ENCODE results near the gene COL18A1.

The COL18A1 gene

GRCh38 chr21:45475797-45476570 is 71.0 kb downstream of the COL18A1 start:
- no peak for TF ChIP-seq ZFX (IDR thresholded peaks at IDR 0.05)
- no peak for TF ChIP-seq CTCF (conservative IDR thresholded peaks at IDR 0.05)
- H3K27ac ChIP-seq = no peak overlapping the region

- no peak for TF ChIP-seq CTCF (conservative IDR thresholded peaks at IDR 0.05)
- TF ChIP-seq ZFX (IDR thresholded peaks at IDR 0.05) = no peak
- H3K27ac ChIP-seq = no peak overlapping the region
Measured at GRCh38 chr21:45476582-45476981, 71.6 kb downstream of the COL18A1 start.

DNA sequence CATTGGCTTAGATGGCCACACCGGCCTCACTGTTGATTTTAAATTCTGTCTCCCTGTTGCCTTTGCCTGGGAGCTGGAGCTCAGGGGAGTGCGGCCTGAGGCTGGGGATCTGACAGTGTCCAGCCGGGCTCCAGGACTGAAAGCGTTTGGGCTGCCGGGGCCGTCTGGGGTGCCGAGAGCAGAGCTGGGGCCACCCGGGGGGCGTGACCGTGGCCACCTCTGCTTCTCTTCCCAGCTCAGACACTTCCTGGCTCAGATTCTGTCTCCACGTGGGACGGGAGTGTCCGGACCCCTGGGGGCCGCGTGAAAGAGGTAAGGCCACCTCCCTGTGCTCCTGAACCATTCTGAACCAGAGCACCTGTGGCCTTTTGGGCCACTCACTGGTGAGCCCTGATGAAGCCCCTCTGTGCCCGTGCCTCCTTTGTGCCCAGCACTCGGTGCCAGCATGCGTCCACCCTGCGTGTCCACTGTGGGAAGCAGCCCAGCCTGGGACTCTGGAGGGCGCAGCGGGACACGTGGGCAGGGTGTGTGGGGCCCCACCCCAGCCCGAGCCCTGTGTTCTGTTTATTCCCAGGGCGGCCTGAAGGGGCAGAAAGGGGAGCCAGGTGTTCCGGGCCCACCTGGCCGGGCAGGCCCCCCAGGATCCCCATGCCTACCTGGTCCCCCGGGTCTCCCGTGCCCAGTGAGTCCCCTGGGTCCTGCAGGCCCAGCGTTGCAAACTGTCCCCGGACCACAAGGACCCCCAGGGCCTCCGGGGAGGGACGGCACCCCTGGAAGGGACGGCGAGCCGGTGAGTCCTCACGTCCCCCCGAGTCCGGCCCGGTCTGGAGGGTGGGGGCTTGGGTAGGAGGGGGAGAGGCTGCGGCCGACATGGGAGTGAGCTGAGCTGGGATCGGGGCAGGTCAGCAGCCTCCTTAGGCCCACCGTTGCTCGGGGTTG is 72.5 kb downstream of the COL18A1 start:
- no peak for TF ChIP-seq CTCF (conservative IDR thresholded peaks at IDR 0.05)
- no peak for TF ChIP-seq ZFX (IDR thresholded peaks at IDR 0.05)
- no peak overlapping the region for H3K27ac ChIP-seq

DNA sequence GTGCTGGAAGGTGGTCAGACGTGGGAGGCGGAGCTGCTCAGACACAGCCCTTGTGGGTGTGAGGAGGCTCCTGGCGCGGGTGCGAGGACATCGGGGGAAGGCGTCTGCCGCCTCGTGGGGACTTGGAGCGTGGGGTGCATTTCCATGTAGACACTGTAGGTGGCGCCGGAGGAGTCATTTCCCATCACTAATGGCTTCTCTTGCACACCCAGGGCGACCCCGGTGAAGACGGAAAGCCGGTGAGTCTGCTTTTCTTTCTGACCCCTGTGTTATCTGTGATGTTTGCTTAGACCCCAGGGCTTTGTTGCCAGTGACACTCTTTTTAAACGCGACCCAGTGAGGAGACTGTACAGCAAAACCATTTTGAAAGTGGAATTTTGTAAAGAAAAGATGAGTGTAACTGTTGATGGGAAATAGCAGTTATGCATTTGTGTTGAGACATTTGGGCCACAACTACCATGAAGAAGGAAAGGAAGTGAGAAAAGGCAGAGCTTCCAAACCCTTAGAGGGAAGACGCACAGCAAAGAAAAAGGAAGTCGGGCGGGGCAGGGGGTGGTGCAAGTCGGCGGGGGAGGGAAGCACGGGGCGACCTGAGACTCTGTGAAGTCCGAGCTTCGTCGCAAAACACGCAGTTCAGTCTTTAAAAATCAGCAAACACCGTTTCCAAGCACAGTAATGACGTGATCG is 73.3 kb downstream of the COL18A1 start:
- TF ChIP-seq ZFX (IDR thresholded peaks at IDR 0.05) = no peak
- peak; percentile 88 for TF ChIP-seq CTCF (conservative IDR thresholded peaks at IDR 0.05)
- no peak overlapping the region for H3K27ac ChIP-seq

DNA sequence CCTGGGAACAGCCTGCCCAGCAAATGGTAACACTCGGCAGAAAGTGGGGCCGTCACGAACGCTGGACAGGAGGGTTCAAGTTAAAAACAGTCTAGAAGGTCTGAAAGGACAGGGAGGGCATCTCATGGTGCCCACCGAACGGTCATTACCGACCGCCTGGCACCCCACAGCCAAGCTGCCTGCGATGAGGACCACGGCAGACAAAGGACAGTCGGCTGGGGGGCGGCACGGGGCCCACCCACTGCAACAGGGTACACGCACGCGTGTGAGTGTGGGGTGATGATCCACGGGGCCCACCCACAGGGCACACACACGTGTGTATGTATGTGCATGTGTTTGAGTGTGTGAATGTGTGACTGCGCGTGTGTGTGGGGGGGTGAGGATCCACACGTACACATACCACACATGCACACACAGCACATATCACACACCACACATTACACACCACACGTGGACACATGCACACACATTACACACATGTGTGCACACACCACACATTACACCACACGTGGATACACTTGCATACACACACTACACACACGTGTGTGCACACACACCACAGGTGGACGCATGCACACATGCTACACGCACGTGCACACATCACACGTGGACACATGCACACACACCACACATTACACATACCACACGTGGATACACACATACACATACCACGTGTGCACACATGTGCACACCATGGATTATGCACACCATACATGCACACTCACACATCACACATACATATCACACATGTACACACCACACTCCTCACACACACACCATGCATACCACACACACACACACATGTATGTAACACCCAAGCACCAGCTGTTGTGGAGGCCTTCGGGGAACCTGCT is 74.1 kb downstream of the COL18A1 start:
- no peak for TF ChIP-seq CTCF (conservative IDR thresholded peaks at IDR 0.05)
- TF ChIP-seq ZFX (IDR thresholded peaks at IDR 0.05) = no peak
- H3K27ac ChIP-seq = no peak overlapping the region

GRCh38 chr21:45479691-45480675 is 75.0 kb downstream of the COL18A1 start:
- no peak overlapping the region for H3K27ac ChIP-seq
- TF ChIP-seq CTCF (conservative IDR thresholded peaks at IDR 0.05) = no peak
- TF ChIP-seq ZFX (IDR thresholded peaks at IDR 0.05) = no peak
